K562 (cell line): ENCODE measurements around the gene SMIM45.

Experiments
- CHAMP1 ChIP-seq: fragments of 450-650 bp; IDR thresholded peaks from 2 replicates; pipeline ENCODE4 v1.6.1; 2016; ENCODE audit warnings: mild to moderate bottlenecking
- DDX20 ChIP-seq: fragments of 450-650 bp; IDR thresholded peaks from 2 replicates; pipeline ENCODE4 v1.6.1; 2016; ENCODE audit warnings: missing genetic modification characterization, low read depth, mild to moderate bottlenecking, missing compliant biosample characterization, moderate library complexity
- FIP1L1 ChIP-seq: fragments of 200-400 bp; formaldehyde crosslinking; IDR thresholded peaks from 2 replicates; pipeline ENCODE4 v1.6.1; 2018; ENCODE audit warnings: mild to moderate bottlenecking, low read depth, low read length; ENCODE audit not compliant: poor library complexity, severe bottlenecking
- MTA3 ChIP-seq: fragments of 450-650 bp; formaldehyde crosslinking; IDR thresholded peaks from 2 replicates; pipeline ENCODE4 v1.6.1; 2017; ENCODE audit warnings: mild to moderate bottlenecking, borderline replicate concordance
- NCOA1 ChIP-seq: fragments of 450-650 bp; IDR thresholded peaks from 2 replicates; pipeline ENCODE4 v1.6.1; 2016; ENCODE audit warnings: low read depth
- SMARCE1 ChIP-seq: fragments of 450-650 bp; IDR thresholded peaks from 2 replicates; pipeline ENCODE4 v1.7.1; 2016; ENCODE audit warnings: mild to moderate bottlenecking
- TRIM25 ChIP-seq: fragments of 450-650 bp; IDR thresholded peaks from 2 replicates; pipeline ENCODE4 v1.7.0; 2016; ENCODE audit warnings: borderline replicate concordance
- TF ChIP-seq, protein P1 (sequence below): IDR thresholded peaks from 3 replicates; pipeline ENCODE4 v1.6.1; 2011; ENCODE audit warnings: borderline replicate concordance, mild to moderate bottlenecking, moderate library complexity; ENCODE audit not compliant: insufficient read length; ENCODE audit errors: extremely low read depth
- TF ChIP-seq, protein P2 (sequence below): sonication (generic); formaldehyde crosslinking; IDR thresholded peaks from 2 replicates; pipeline ENCODE4 v1.8.0; 2022; ENCODE audit warnings: missing genetic modification reagents, mild to moderate bottlenecking, borderline replicate concordance

The SMIM45 gene

GRCh38 chr22:41925783-41926460 lies 26.0 kb upstream of the SMIM45 start (continued):
- TF ChIP-seq, protein P1, sequence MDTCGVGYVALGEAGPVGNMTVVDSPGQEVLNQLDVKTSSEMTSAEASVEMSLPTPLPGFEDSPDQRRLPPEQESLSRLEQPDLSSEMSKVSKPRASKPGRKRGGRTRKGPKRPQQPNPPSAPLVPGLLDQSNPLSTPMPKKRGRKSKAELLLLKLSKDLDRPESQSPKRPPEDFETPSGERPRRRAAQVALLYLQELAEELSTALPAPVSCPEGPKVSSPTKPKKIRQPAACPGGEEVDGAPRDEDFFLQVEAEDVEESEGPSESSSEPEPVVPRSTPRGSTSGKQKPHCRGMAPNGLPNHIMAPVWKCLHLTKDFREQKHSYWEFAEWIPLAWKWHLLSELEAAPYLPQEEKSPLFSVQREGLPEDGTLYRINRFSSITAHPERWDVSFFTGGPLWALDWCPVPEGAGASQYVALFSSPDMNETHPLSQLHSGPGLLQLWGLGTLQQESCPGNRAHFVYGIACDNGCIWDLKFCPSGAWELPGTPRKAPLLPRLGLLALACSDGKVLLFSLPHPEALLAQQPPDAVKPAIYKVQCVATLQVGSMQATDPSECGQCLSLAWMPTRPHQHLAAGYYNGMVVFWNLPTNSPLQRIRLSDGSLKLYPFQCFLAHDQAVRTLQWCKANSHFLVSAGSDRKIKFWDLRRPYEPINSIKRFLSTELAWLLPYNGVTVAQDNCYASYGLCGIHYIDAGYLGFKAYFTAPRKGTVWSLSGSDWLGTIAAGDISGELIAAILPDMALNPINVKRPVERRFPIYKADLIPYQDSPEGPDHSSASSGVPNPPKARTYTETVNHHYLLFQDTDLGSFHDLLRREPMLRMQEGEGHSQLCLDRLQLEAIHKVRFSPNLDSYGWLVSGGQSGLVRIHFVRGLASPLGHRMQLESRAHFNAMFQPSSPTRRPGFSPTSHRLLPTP = no peak
- no peak for TF ChIP-seq TRIM25
- TF ChIP-seq, protein P2, sequence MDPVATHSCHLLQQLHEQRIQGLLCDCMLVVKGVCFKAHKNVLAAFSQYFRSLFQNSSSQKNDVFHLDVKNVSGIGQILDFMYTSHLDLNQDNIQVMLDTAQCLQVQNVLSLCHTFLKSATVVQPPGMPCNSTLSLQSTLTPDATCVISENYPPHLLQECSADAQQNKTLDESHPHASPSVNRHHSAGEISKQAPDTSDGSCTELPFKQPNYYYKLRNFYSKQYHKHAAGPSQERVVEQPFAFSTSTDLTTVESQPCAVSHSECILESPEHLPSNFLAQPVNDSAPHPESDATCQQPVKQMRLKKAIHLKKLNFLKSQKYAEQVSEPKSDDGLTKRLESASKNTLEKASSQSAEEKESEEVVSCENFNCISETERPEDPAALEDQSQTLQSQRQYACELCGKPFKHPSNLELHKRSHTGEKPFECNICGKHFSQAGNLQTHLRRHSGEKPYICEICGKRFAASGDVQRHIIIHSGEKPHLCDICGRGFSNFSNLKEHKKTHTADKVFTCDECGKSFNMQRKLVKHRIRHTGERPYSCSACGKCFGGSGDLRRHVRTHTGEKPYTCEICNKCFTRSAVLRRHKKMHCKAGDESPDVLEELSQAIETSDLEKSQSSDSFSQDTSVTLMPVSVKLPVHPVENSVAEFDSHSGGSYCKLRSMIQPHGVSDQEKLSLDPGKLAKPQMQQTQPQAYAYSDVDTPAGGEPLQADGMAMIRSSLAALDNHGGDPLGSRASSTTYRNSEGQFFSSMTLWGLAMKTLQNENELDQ = no peak
- TF ChIP-seq MTA3 = peak; percentile 37; the same call in 1 of the 2 replicates
- TF ChIP-seq CHAMP1 = no peak
- no peak for TF ChIP-seq DDX20
- TF ChIP-seq NCOA1 = no peak
- 0 out of 2 replicates have a peak, but pooled peaks have one; percentile 29 for TF ChIP-seq SMARCE1
- peak; percentile 40 for TF ChIP-seq FIP1L1
